Limb (tissue), 2 donors: ENCODE data around the gene BIRC5.

Experiments
- DNase-seq, 2 donors: peaks; one replicate each; pipeline ENCODE4 v3.0.0-alpha.2; 2016; ENCODE audit errors: extremely low spot score in 2 of 2

Gene BIRC5

DNA sequence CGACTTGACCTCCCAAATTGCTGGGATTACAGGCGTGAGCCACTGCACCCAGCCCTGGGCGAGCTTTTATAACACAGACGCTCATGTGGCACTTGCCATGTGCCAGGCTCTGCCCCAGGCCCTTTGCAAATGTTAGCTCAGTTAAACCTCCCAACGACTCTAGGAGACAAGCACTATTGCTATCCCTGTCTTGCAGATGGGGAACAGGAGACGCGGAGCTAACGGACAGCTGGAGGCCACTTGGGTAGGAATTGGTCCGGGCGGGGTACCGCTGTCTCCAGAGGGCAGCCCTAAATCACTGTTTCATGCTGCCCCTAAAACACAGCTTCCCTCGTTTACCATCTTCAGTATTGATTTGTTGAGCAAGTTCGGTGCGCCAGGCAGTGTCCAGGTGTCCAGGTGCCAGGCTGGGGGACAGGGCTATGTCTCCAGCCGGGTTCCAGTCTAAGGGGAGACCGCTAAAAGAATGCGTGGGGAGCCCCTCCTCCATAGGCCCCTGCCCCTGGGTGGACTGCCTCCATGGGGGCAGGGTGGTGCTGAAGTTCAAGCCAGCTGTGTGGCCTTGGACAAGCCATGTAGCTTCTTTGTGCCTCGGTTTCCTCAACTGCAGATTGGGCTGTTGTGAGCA is 41.1 kb downstream of the BIRC5 start:
- DNase-seq, result peak in 1 of 2 donors; percentile 30

DNA sequence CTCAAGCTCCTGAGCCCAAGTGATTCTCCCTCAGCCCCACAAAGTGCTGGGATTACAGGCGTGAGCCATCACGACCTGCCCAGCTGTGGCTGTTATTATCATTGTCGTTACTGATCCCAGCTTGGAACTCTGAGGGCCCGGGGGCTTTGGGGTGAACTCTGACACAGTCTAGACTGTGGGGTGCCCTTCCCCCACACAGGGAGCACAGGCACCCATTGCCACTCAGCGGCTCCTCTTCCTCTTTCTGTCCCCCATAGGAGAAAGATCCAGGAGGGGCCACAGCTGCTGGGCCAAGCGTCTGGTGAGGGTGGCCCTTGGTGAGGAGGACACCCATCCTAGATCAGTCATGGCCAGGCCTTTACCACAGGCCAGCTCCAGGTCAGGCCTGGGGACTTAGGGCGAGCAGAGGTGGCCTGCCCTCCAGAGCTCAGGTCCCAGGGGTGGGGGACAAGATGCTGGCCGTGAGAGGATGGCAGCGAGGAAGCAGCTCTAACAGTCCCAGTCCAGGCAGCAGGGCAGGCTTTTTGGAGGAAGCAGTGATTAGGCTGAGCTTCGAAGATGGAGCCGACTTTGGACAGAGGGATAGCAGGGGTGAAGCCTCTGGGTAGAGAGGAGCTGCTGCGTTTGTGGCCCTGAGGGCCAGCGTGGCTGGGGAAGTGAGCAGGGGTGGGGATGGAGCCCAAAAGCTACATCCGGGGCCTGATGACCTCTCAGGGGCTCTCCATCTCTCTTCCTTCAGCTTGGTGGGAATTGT is 42.1 kb downstream of the BIRC5 start:
- DNase-seq, result peak in 1 of 2 donors; percentile 31

DNA sequence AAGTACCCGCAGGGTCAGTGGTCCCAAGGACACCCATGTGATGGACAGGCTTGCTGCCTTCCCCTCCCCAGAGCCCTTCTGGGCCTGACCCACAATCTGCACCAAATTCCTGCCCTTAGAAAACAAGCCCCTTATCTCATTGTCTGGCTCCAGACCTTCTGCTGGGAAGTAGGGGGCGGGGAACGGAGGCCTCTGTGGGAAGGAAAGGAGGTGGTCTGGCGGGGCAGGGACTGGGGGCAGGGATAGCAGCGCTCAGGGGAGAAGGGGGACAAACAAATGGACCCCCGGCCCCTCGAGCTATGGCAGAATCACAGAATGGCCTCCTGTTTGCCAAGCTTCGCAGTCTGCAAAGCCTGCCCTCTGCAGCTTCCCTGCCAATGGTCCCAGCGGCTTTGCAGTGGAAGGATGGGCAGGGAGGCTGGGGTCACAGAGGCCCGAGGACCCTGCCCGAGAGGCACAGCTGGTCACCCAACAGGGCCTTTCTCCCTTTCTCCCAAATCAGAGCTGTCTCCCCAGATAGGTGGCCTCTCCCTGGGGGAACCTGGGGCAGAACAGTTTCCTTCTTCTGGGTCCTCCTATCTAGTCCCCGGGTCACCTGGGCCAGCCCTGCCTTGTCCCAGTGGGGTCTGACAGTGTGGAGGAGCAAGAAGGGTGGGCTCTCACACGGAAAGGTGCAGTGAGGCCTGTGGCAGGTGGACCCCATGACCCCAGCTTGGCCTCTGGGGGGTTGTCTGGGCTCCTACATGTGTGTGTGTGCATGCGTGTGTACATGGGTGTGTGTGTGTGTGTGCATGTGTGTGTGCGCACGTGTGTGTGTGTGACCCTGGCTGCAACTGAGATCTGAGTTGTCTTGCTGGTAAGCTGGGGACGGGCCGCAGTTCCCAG is 42.9 kb downstream of the BIRC5 start:
- DNase-seq, result peak in 1 of 2 donors; percentile 34

DNA sequence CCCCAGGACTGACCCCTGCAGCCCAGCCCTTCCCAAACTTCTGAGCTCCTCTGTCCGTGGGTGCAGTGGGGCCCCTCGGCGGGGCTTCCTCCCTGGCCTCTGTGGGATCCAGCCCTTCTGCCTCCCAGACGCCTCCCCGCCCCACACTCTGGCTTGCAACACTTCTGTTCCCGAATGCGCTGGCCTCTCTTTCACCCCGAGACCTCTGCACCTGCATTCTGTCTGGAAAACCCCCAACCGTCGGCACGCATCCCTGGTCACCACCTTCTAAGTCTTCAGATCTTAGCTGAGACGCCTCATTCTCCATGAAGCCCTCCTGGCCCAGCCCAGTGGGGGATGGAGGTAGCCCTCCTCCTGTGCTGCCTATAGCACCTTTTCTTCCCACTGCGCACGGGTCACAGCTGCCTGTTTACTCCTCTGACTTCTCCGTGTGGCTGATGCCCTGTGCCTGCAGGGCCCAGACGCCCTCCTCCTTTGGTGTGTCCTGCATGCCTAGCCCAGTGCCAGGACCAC is 43.8 kb downstream of the BIRC5 start:
- peak in 1 of 2 donors; percentile 42 for DNase-seq

DNA sequence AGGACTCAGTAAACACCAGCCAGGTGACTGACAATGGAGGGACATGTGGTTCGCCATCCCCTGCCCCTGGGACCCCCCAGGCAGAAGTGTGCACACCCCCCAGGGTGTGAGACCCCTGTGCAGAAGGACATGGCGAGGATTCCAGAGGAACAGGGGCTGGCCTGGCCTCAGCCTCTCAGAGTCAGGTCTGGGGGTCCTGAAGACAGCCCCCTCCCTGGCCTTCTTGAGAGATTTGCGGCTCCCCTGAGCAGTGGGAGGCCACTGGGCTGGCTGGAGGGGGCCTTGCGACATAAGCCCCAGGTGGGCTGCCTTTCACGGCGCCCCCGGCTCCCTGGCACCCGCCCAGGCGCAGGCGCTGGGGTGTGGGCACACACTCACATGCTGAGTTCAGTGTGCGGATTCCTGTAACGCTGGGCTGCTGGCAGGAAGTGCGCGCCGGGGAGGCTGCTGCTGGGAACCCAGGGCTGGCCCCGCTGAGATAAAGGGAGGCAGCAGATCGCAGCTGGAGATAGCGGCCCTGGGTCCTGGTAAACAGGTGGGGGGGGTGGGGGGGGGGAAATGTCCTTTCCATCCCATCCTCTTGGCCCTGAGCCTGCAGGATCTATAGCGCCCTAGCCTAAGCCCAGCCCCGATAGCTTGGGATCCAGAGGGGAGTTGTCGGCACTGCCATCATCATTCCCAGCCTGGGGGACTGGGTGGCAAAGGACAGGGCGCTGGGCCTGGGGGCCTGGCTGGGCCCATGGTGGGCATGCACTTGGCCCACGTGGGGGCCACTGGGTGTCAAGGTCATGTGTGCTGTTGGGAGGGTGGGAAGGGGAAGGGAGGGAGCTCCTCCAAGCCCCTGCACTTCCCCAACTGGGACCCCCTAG is 44.5 kb downstream of the BIRC5 start:
- DNase-seq, result peak in 1 of 2 donors; percentile 66

DNA sequence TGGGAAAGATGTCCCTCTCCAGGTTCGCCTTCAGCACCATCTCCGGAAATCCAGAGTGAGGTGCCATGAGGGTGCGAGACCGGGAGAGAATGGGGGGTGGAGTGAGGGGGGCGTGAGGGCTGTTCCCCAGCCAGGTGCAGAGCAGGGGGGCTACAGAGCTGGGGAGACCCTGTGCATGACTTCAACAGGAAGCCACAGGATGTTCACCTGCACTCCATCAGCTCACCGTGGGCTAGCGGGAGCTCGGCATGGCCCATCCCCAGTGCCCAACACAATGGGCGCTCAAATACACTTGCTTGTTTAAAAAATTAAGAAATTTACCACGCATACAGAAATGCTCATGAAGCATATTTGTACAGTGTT is 45.1 kb downstream of the BIRC5 start:
- DNase-seq, result no peak

DNA sequence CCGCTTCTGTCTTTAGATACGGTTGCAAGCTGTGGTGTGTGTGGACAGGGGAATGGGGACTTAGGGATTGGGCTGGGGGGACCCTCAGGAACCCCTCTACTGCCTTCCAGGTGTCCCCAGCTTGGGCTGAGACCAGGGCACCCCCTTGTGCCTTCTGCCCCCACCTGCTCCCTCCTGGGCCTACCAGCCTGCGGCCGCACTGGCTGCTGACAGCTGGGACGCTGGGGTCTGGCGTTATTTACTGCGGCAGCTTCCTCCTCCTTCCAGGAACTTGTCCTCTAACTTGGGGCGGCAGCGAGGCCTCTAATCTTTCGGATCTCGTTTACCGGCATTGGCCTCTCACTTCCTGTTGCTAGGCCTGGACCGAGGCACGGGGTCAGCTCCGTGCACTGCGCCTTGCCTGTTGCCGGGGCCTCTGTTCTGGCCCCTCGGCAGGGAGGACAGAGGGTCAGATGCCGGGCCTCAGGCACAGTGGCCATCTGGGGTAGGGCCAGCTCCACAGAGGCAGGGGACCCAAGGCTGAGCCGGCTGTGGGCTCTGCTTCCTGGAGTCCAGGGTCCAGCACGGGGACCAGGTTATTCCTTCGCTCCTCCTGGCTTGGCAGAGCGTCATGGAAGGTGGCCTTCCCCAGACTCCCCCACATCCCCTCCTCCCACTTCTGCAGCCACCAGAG is 49.1 kb downstream of the BIRC5 start:
- peak in 1 of 2 donors; percentile 48 for DNase-seq

DNA sequence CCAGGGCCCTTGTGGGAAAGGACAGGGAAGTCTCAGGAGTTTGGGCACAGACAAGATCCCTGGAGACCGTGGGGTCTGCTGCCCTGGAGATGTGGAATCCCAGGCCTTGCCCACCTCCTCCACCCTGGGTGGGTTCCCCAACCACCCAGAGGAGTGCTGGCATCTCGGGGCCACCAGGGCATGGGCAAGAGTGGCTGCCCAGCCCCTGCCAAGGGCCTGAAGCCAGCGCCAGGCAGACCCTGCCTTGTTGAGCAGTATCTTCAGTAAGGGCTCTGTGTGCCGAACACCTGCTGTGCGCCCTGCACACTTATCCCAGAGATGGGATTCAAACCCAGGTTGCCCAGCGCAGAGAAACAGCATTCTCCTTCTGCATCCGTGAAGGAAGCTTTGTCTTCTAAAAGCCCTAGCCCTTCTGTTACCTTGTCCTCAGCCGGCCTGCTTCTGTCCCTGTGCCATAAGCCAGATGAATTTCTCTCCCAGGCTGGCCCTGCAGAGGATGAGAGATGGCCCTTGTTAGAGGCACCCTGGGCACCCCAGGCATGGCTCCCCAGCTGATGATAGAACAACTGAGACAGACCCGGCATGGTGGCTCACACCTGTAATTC is 49.8 kb downstream of the BIRC5 start:
- no peak for DNase-seq

DNA sequence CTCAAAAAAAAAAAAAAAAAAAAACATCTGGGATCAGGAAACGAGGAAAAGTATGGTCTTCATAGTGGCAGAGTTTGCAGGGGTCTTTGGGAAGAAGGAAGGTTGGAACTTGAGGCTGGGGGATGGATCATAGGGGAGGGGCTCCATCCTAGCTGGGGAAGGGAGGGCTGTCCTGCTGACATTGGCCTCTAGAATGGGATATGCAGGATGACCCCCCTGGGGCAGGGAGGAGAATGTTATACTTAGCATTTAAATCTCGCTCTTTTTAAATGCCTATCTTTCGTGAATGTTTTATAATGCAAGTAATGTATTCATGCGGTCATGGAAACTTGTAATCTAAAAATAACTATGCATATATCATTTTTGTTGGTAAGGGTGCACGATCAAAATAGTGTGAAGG is 50.5 kb downstream of the BIRC5 start:
- no peak for DNase-seq

DNA sequence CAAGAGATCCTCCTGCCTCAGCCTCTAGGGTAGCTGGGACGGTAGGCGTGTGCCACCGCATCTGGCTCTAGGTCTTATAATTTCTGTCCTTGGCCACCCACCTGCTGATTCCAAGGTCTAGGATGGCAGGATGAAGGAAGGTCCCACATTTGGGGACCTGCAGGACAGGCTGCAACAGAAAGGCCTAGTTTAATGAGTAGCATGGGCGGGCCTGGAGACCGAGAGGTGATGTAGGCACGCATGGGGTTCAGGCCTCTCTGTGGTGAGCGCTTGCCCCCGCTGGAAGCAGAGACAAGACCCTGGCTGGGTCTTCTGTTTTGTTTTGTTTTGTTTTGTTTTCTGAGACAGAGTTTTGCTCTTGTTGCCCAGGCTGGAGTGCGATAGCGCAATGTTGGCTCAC is 51.1 kb downstream of the BIRC5 start:
- no peak for DNase-seq

DNA sequence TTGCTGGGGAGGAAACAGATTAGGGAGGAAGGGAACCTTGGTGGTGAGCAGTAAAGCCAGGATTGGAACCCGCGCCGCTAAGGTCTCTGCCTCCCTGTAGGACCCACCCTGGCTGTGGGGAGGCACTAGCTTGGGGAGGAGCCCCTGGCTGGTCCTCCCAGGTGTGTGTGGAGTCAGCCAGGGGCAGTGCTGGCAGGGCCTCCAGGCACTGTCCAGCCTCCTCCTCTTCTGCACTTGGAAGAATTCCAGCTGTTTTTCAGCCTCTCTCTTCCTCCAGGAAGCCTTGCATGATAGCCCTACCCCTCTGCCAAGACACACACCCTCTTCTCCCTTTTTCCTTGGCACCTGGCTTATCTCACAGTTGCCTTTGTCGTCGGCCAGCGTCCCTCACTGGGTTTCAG is 52.2 kb downstream of the BIRC5 start:
- no peak for DNase-seq

DNA sequence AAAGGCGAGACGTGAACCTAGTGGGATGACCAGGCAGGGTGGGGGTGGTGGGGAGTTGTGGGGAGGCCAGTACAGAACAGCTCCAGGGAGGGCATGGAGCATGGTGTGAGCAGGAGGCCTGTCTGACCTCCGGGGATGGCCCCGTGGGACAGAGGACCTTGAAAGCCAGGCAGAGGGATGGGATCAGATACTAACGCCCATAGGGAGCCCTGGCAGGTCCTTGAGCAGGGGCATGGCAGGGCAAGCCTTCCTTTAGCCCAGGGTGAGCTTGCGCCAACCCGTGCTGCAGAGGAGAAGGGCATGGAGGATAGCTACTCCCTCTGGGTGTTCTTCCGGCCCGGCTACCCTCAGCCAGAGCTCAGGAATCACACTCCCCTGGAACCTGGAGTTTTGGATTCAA is 52.7 kb downstream of the BIRC5 start:
- no peak for DNase-seq

DNA sequence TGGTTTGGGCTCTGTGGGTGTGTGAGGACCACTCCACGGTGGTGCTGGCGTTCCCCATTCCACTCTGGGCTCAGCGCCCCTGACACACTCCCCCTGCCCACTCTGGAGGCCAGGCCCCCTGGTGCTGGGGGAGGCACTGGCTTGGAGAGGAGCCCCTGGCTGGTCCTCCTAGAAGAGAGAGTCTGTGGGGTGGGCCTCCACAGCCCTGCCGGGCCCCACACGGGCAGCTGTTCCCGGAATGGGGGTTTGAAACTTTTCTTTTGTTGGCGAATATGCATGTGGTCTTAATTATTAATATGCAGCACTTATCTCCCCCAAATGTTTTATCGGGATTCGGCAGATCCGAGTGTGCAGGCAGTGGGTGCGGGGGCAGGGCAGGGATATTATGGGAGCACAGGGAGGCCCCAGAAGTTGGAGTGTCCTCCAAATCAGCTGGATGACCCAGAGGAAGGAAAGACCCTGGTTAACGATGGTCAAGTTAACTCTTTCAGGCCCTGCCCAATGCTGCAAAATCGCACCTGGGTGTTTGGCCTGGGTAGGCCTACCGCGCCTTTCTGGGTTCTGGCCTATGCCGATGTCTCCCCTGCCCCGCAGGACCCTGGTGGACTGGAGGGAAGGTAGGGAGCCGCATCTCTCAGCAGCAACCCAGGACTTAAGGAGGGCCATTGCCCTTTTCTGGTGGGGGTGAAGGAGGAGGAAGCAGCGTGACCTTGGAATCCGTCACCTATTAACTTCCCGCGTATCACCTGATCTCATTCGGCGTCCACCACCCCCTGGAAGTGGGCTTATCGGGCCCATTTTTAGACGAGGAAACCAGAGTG is 53.4 kb downstream of the BIRC5 start:
- DNase-seq, result peak in 1 of 2 donors; percentile 60

DNA sequence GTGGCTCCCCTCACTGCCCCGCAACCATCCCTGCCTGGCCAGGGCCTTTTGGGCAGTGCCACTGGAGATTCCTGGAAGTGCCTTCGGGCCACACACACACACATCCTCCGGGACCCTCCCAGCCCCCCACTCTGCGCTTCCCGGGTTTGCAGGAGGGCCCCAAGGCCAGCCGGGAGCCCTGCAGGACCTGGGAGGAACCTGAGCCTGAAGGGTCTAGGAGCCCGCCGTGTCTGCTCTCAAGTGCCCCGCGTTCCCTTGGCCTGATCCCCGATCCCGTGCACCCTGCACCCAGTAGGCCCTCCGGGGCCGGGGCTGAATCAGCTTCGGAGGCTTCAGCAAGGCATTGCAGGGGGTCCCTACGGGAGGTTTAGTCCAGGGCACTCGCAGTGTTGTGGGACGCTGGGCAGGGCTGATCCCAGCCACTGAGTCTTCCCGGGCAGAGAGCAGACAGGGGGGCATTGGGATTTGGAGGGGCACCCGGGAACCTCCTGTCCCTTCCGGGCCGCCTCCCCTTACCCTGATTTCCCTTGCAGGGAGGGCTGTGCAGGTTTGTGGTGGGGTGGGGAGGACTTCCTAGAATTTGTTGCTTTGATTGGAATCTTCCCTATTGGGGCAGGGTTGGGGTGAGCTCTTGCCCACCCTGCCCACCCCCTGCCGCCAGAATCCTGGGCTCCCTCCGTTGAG is 54.3 kb downstream of the BIRC5 start:
- DNase-seq, result peak in 1 of 2 donors; percentile 42

DNA sequence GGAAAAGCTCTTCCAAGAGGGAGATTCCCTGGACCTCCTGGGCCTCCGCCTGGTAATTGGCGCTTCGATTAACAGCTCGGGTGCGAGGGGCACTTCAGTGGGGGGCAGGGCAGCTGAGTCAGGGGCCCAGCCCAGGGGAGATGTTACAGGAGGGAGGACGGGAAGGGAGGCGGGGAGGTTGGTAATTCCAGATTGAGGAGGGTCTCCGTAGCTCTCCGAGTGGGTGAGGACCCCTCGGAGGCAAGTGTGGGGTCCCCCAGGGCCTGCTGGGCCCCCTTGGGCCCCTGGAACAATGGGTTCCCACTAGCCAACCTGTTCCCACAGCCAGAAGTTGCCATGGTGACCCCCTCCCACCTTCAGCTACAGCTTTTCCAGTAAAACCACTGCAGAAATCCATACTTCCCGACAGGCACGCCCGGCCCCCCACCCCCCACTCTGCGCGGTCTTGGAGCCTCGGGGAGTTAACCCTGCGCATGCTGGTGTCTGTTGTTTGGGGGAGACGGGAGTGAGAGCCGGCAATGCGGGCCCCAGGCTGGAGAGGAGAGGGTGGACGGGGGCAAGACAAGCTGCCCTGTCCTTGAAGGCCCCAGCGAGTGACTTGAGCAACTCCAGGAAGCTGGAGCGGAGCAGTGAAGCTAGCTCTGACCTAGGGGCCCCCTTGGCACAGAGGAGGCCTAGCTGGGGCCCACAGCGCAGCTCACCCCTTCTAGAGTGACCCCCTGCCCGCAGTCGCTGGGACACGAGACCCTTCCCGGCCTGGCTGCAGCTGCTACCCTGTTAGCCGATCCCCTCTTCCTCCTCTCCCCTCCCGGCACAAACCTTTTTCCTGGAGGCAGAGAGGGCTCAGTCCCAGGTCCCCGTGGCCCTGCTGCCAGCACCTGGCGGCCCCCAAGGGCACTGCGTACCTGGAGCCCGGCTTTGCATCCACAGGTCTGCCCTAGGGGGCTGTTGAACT is 55.2 kb downstream of the BIRC5 start:
- DNase-seq, result peak; percentile 51 to 90

DNA sequence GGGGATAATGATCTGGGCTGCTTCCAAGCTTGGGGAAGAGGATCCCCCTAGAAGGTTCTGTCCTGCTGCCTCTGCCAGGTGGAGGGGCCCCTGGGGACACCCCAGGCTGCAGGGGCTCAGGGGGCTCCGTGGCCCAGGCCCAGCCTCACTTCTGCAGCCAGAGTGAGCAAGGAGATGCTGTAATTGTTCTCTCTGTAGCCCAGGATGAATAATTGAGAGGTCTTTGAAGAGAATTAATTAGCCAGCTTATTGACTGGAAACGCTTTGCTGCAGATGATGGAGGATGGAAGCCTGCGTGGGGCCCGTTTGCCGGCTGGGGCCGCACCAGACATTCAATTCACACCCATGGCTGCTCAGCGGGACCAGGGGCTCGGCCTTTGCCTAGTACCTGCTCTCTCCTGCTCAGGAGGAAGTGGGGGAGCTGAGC is 55.9 kb downstream of the BIRC5 start:
- DNase-seq, result peak in 1 of 2 donors; percentile 66

DNA sequence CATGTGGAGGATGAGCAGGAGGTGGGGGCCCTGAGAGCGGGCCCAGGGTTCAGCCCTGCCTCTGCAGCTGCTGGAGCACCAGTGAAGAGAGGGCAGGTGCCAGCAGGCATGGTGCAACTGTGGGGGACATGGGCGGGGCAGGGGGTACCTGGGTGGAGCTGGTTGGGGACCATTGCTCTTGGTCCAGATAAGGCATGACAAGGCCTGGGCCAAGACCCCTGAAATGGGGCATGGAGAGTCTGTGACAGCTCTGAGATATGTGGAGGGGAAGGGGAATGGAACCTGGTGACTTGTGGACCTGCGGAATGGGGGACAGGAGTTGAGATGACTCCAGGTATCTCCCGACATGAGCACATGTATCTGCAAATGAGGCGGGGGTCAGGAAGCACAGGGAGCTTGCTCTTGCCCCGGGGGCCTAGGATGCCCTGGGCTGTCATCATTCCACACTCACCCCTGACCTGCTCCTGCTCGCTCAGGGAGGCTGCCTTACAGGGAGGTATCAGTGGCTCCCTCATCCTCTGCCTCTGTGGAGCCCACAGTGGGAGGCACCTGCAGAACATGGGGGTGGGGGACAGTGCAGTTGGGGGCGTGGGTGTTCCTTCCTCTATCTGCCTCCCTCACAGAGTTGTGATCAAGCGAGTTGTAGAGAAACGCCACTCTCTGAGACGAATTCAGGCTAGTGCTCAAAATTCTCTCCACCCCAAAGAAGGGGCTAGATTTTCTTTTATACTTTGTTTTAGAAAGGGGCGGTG is 57.5 kb downstream of the BIRC5 start:
- DNase-seq, result peak in 1 of 2 donors; percentile 23
